Measurements from ENCODE around the gene RASSF1.

DNA sequence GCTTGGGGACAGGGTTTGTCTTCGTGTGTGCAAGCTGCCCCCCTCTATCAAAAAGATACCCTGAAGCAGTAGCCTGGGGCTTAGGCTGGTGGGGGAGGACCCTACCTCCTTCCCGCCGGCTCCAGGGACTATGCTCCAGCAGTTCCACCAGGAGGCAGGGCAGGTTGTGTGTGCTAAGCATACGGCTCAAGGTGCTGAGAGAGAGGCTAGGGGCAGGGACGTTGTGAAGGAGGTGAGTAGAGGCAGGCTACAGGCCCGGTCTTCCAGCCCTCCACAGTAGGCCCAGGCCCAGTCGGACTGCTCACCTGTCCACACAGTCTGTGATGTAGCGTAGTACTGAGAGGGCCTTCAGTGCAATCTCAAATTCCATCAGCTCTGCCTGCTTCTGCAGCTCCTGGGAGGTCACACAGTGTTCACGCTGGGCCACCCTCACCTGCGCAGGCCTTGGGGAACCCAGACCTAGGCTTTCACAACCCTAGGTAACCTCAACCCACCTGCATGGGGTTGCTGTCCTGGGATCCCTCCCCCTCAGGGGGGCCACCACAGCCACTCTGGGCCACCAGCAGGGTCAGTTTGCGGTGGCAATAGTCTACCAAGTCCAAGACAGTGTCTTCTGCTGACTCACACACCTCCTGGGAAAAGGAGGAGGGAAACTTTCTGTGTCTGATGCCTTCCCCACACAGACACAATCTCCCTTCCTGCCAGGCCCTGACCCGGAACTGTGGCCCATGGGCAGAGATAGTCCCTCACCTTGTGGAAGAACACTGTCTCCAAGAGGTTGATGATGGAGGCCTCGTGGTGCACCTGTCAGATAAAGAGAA, 2.4 kb upstream of the RASSF1 start:
- TF ChIP-seq EZH2 (IDR thresholded peaks at IDR 0.05; ENCODE audit: borderline replicate concordance, low read length) = no peak
- TF ChIP-seq, protein P1, sequence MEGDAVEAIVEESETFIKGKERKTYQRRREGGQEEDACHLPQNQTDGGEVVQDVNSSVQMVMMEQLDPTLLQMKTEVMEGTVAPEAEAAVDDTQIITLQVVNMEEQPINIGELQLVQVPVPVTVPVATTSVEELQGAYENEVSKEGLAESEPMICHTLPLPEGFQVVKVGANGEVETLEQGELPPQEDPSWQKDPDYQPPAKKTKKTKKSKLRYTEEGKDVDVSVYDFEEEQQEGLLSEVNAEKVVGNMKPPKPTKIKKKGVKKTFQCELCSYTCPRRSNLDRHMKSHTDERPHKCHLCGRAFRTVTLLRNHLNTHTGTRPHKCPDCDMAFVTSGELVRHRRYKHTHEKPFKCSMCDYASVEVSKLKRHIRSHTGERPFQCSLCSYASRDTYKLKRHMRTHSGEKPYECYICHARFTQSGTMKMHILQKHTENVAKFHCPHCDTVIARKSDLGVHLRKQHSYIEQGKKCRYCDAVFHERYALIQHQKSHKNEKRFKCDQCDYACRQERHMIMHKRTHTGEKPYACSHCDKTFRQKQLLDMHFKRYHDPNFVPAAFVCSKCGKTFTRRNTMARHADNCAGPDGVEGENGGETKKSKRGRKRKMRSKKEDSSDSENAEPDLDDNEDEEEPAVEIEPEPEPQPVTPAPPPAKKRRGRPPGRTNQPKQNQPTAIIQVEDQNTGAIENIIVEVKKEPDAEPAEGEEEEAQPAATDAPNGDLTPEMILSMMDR (IDR thresholded peaks at IDR 0.05; ENCODE audit: low read length) = no peak

Data from OCI-LY1 (cell line).